Measurements from ENCODE around the gene BRIP1.
"Not testable (repeated sequence)": the region's sequence is repeated elsewhere in the genome, so short reads cannot be mapped to it uniquely, and the experiment has no call there.

DNA sequence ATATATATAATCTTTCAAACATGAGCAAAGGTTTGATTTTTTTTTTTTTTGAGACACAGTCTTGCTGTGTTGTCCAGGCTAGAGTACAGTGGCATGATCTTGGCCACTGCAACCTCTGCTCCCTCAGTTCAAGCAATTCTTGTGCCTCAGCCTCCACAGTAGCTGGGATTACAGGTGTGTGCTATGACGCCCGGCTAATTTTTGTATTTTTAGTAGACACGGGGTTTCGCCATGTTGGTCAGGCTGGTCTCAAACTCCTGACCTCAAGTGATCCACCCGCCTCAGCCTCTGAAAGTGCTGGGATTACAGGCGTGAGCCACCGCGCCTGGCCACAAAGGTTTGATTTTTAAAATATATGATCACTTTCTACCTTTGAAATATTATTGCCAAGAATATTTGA, 135.5 kb downstream of the BRIP1 start:
- TF ChIP-seq, protein P1, sequence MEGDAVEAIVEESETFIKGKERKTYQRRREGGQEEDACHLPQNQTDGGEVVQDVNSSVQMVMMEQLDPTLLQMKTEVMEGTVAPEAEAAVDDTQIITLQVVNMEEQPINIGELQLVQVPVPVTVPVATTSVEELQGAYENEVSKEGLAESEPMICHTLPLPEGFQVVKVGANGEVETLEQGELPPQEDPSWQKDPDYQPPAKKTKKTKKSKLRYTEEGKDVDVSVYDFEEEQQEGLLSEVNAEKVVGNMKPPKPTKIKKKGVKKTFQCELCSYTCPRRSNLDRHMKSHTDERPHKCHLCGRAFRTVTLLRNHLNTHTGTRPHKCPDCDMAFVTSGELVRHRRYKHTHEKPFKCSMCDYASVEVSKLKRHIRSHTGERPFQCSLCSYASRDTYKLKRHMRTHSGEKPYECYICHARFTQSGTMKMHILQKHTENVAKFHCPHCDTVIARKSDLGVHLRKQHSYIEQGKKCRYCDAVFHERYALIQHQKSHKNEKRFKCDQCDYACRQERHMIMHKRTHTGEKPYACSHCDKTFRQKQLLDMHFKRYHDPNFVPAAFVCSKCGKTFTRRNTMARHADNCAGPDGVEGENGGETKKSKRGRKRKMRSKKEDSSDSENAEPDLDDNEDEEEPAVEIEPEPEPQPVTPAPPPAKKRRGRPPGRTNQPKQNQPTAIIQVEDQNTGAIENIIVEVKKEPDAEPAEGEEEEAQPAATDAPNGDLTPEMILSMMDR (IDR thresholded peaks at IDR 0.05): not testable (repeated sequence)
- not testable (repeated sequence) for TF ChIP-seq POLR2AphosphoS5, POLR2A (IDR thresholded peaks at IDR 0.05)

Data from prostate gland (tissue), 2 donors.